ENCODE results near the gene STARD3NL.

DNA sequence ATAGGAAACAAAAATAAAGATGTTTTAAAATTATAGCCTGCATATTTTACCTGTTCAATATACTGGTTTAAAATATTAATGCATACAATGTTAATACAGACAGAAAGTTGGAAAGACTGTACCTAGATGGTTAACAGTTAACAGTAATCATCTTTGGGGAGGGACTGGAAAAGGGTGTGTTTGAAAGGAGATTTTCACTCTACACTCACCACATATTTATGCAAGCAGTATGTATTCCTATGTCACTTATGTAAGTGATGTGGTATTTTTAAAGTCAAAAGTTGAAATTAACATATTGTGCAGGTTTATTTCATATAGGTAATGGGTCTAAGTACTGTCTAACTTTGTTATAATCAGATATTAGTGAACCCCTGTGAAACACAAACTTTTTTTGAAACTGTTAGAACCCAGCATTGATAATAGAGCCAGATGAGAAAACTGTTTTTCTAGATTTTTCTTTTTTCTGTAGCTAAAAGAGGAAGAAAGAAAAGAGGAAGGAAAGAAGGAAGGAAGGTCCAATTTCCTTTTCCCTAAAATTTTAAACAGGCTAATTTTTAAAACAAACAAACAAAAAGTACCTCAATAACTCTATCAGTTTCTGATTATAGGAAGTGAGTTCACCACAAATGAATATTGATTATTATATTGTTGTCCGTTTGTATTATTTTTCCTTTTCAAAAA is 9.0 kb upstream of the STARD3NL start:
- TF ChIP-seq EP300 (IDR thresholded peaks at IDR 0.05; ENCODE audit: low read depth), result no peak
- TF ChIP-seq POLR2A (IDR thresholded peaks at IDR 0.05), result no peak
- TF ChIP-seq, protein P1, sequence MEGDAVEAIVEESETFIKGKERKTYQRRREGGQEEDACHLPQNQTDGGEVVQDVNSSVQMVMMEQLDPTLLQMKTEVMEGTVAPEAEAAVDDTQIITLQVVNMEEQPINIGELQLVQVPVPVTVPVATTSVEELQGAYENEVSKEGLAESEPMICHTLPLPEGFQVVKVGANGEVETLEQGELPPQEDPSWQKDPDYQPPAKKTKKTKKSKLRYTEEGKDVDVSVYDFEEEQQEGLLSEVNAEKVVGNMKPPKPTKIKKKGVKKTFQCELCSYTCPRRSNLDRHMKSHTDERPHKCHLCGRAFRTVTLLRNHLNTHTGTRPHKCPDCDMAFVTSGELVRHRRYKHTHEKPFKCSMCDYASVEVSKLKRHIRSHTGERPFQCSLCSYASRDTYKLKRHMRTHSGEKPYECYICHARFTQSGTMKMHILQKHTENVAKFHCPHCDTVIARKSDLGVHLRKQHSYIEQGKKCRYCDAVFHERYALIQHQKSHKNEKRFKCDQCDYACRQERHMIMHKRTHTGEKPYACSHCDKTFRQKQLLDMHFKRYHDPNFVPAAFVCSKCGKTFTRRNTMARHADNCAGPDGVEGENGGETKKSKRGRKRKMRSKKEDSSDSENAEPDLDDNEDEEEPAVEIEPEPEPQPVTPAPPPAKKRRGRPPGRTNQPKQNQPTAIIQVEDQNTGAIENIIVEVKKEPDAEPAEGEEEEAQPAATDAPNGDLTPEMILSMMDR (IDR thresholded peaks at IDR 0.05), result no peak
- TF ChIP-seq POLR2AphosphoS5 (IDR thresholded peaks at IDR 0.05), result no peak

Data from transverse colon (tissue), 4 donors.